ENCODE results near the gene ZBTB7C. TPM values are rescaled to one million over a fixed set of nuclear protein-coding genes. Genes with fewer than 3 reads are reported as not detected.

The ZBTB7C gene
- total and polyA plus RNA-seq, 2 experiments from 2014 or later = 2.3 to 5.5 TPM

- H3K27me3 ChIP-seq = no peaks in the 10 kb centered on the region
- DNase-seq (ENCODE audit: low read depth in 1 of 2, low spot score in 1 of 2) = no peak
- peaks cover 15% of the 10 kb centered on the region for H3K4me1 ChIP-seq (ENCODE audit: low read depth)
- no peaks in the 10 kb centered on the region for H3K36me3 ChIP-seq
- TF ChIP-seq CTCF (IDR thresholded peaks at IDR 0.05; ENCODE audit: low read depth, low read length) = no peak
- no peak overlapping the region for H3K27ac ChIP-seq
- no peaks in the 10 kb centered on the region for H3K9me3 ChIP-seq (ENCODE audit: low read depth)
- no peak overlapping the region for H3K4me3 ChIP-seq
These were observed 52.9 kb downstream of the ZBTB7C start for GRCh38 chr18:48356151-48356745.

- no peak for DNase-seq (ENCODE audit: low read depth in 1 of 2, low spot score in 1 of 2)
- H3K4me3 ChIP-seq = no peak overlapping the region
- peaks cover 22% of the 10 kb centered on the region for H3K4me1 ChIP-seq (ENCODE audit: low read depth)
- TF ChIP-seq CTCF (IDR thresholded peaks at IDR 0.05; ENCODE audit: low read depth, low read length) = no peak
- H3K36me3 ChIP-seq = no peaks in the 10 kb centered on the region
- no peaks in the 10 kb centered on the region for H3K27me3 ChIP-seq
- H3K27ac ChIP-seq = no peak overlapping the region
- no peaks in the 10 kb centered on the region for H3K9me3 ChIP-seq (ENCODE audit: low read depth)
These were observed 53.7 kb downstream of the ZBTB7C start for GRCh38 chr18:48355276-48356115.

GRCh38 chr18:48354746-48355260, 54.4 kb downstream of the ZBTB7C start:
- Histone ChIP-seq H3K4me3 (no peak overlapping the region), H3K9me3 (ENCODE audit: low read depth) (no peaks in the 10 kb centered on the region), H3K27ac (no peak overlapping the region), H3K27me3 (no peaks in the 10 kb centered on the region), H3K36me3 (no peaks in the 10 kb centered on the region), H3K4me1 (ENCODE audit: low read depth) (peaks cover 23% of the 10 kb centered on the region)
- TF ChIP-seq CTCF (IDR thresholded peaks at IDR 0.05; ENCODE audit: low read depth, low read length) = no peak
- no peak for DNase-seq (ENCODE audit: low read depth in 1 of 2, low spot score in 1 of 2)

- Histone ChIP-seq H3K27ac (no peak overlapping the region), H3K4me3 (no peak overlapping the region), H3K36me3 (no peaks in the 10 kb centered on the region), H3K4me1 (ENCODE audit: low read depth) (peaks cover 18% of the 10 kb centered on the region), H3K27me3 (no peaks in the 10 kb centered on the region), H3K9me3 (ENCODE audit: low read depth) (no peaks in the 10 kb centered on the region)
- DNase-seq (ENCODE audit: low read depth in 1 of 2, low spot score in 1 of 2) = no peak
- no peak for TF ChIP-seq CTCF (IDR thresholded peaks at IDR 0.05; ENCODE audit: low read depth, low read length)
These were observed 57.0 kb downstream of the ZBTB7C start for GRCh38 chr18:48352051-48352755.

- H3K4me1 ChIP-seq (ENCODE audit: low read depth) = peaks cover 14% of the 10 kb centered on the region
- H3K36me3 ChIP-seq = no peaks in the 10 kb centered on the region
- H3K4me3 ChIP-seq = no peak overlapping the region
- TF ChIP-seq CTCF (IDR thresholded peaks at IDR 0.05; ENCODE audit: low read depth, low read length) = no peak
- no peaks in the 10 kb centered on the region for H3K9me3 ChIP-seq (ENCODE audit: low read depth)
- DNase-seq (ENCODE audit: low read depth in 1 of 2, low spot score in 1 of 2) = peak in 1 of 2 donors; percentile 34
- no peaks in the 10 kb centered on the region for H3K27me3 ChIP-seq
- H3K27ac ChIP-seq = peak overlapping the region; percentile 65
These were observed 57.8 kb downstream of the ZBTB7C start for GRCh38 chr18:48351216-48352050.

Data from cardiac muscle cell (in vitro differentiated cells and primary cell).